ENCODE measurements around the gene OR2T27. TPM values are rescaled to one million over a fixed set of nuclear protein-coding genes. Genes with fewer than 3 reads are reported as not detected.
"Not testable (repeated sequence)": the region's sequence is repeated elsewhere in the genome, so short reads cannot be mapped to it uniquely, and the experiment has no call there.

Gene OR2T27
- total RNA-seq (2012; rRNA removed) (not detected in 2 replicates), polyA plus RNA-seq (2012; rRNA removed) (not detected in 2 replicates), Bru-seq, nascent RNA (not detected), BruChase-seq, experiment 1, labeled RNA remaining after a 6-hour chase (not detected), BruChase-seq, experiment 2, labeled RNA remaining after a 2-hour chase (not detected)
- polyA plus RNA-seq (2012; cell fraction: cytosol; rRNA removed) = not detected in 2 replicates
- polyA plus RNA-seq (2012; cell fraction: nucleus; rRNA removed; ENCODE audit: low replicate concordance) = not detected in 2 replicates
- long read RNA-seq = 0 reads

GRCh38 chr1:248655354-248655753, at the start of gene OR2T27:
OR2T27 (minus strand) TSS chr1:248655528; CDS start chr1:248650884, 4,644 bp downstream.
- H2AK9ac ChIP-seq (replicated peaks; ENCODE audit: low read depth, low read length, poor library complexity); H2BK120ac ChIP-seq (ENCODE audit: low read depth, low read length); H3K36me3 ChIP-seq (ENCODE audit: control insufficient read depth, insufficient read depth, low read length); H3K9ac ChIP-seq (ENCODE audit: low read depth, low read length); H3K4me3 ChIP-seq (ENCODE audit: insufficient read depth, low read depth, low read length); H3K23ac ChIP-seq (ENCODE audit: low read depth, low read length); H4K5ac ChIP-seq (ENCODE audit: low read depth, low read length); H3K18ac ChIP-seq (ENCODE audit: low read depth, low read length); H4K8ac ChIP-seq (ENCODE audit: low read depth in 2 of 2, low read length in 2 of 2); ATAC-seq (ENCODE audit: low read depth); H3K14ac ChIP-seq (replicated peaks; ENCODE audit: low read depth, low read length); BruUV-seq (replicated peaks); in situ Hi-C loops (cut with MboI; ENCODE audit: low sequenced_read_pairs); H3K9me1 ChIP-seq (ENCODE audit: insufficient read depth, low read length); H2AK5ac ChIP-seq (ENCODE audit: low read depth, low read length); H3K4me2 ChIP-seq (ENCODE audit: low read depth, low read length); dilution Hi-C loops (cut with HindIII; ENCODE audit: low sequenced_read_pairs, unreplicated experiment); H3K4ac ChIP-seq (ENCODE audit: low read depth, low read length); H3K56ac ChIP-seq (ENCODE audit: extremely low read depth, insufficient read depth, low read length); H2AFZ ChIP-seq (replicated peaks; ENCODE audit: low read length, poor library complexity); H2BK5ac ChIP-seq (ENCODE audit: low read depth, low read length, poor library complexity, severe bottlenecking); H4K91ac ChIP-seq (ENCODE audit: insufficient read depth, low read depth, low read length); H3K27me3 ChIP-seq (ENCODE audit: control insufficient read depth, insufficient read depth, low read length); CTCF ChIA-PET; H2BK20ac ChIP-seq (ENCODE audit: low read depth, low read length); H2BK15ac ChIP-seq (ENCODE audit: low read depth, low read length); H4K20me1 ChIP-seq (ENCODE audit: insufficient read depth, low read length); DNase-seq; H3K27ac ChIP-seq (ENCODE audit: insufficient read depth, low read length); intact Hi-C loops (cut with micrococcal nuclease); H3K4me1 ChIP-seq (ENCODE audit: control insufficient read depth, insufficient read depth, low read length); H3K79me1 ChIP-seq (ENCODE audit: low read depth in 1 of 2, low read length in 2 of 2); H3K9me3 ChIP-seq (ENCODE audit: control insufficient read depth, insufficient read depth, low read length); POLR2A ChIA-PET (ENCODE audit: unreplicated experiment): not testable (repeated sequence)
- no CpG with 5 or more reads among the region's 3 CpGs for WGBS, 2 experiments (ENCODE audit: extremely low coverage in 2 of 2, insufficient read length in 1 of 2)

Data from IMR-90 (cell line).